Activated CD8-positive, alpha-beta T cell treated with anti-CD3 and anti-CD28 coated beads, Interleukin-2, amount 10 ng/mL, durations not matched to agents 7 days and 5 days (primary cell): ENCODE results near the gene SPECC1L. TPM values are rescaled to one million over a fixed set of nuclear protein-coding genes. Genes with fewer than 3 reads are reported as not detected.
A peak's percentile ranks its signal among the peaks of the same experiment; 100 is the strongest.

Experiments used
- ATAC-seq: fragments of 150-1000 bp; cut with Tn5 transposase; one replicate; pipeline ENCODE4 v1.10.0; 2021; ENCODE audit warnings: moderate library complexity
- CTCF ChIA-PET: fragments of 350-600 bp; sonication (Branson Sonifier 250); formaldehyde crosslinking; loops from one replicate; lab custom pipeline; 2021; ENCODE audit warnings: antibody characterized with exemption; lab: Charles Lee
- POLR2A ChIA-PET: fragments of 350-600 bp; sonication (Branson Sonifier 250); formaldehyde crosslinking; loops from one replicate; lab custom pipeline; 2021; ENCODE audit warnings: antibody characterized with exemption; lab: Charles Lee
- DNase-seq: peaks from one replicate; pipeline ENCODE4 v3.0.0-alpha.2; 2020
- H3K27ac Mint-ChIP-seq: one replicate; pipeline ENCODE4 v1.8.0; 2021; ENCODE audit warnings: mild to moderate bottlenecking, mixed read lengths
- H3K27me3 Mint-ChIP-seq: one replicate; pipeline ENCODE4 v1.8.0; 2021; ENCODE audit warnings: low read depth, mixed read lengths
- H3K36me3 Mint-ChIP-seq: one replicate; pipeline ENCODE4 v1.8.0; 2021; ENCODE audit warnings: low read depth, mixed read lengths
- H3K4me1 Mint-ChIP-seq: one replicate; pipeline ENCODE4 v1.8.0; 2021; ENCODE audit warnings: low read depth, mixed read lengths
- H3K4me3 Mint-ChIP-seq: one replicate; pipeline ENCODE4 v1.8.0; 2021; ENCODE audit warnings: mild to moderate bottlenecking, mixed read lengths
- H3K9me3 Mint-ChIP-seq: one replicate; pipeline ENCODE4 v1.8.0; 2022; ENCODE audit warnings: mixed read lengths; ENCODE audit not compliant: insufficient read depth
- total RNA-seq, 2 experiments: library from RNA; stranded (reverse); gene quantifications; one replicate each; pipeline ENCODE4 v1.2.3, GENCODE V29; 2021

SPECC1L gene
- total RNA-seq, 2 experiments from 2014 or later, result 57.6 to 59.7 TPM

DNA sequence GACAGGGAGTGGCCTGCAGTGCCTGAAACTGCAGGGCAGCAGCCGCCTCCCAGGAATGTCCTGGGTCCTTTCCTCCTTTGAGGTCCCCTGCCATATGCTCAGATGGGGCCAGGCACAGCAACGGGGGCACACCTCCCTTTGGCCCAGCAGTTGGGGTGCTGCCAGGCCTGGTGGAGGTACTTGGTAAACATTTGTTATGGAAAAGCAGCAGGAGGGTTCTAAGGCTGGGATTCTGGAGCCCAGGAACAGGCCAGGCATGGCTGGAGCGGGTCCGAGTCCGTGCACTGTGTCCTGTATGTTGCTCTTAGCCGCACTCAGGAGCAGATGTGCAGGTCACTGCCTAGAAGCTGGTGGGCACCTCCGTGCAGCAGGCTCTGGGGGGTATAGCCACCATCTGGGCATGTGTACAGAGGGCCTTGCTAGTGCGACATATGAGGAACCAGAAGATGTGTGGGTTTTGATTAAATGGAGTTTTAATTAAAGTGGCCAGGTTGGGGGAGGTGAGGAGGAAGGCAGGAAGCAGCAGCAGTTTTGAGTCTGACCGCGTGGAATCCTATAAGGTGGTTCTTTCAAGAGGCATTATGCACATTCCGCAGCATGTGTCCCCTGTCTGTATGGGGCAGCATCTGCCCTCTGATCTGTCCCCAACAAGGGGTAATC lies 158.2 kb downstream of the SPECC1L start:
- Mint-ChIP-seq H3K4me1 (peaks cover 85% of the 10 kb centered on the region), H3K36me3 (peaks cover 9% of the 10 kb centered on the region), H3K27ac (peak overlapping the region; percentile 93), H3K9me3 (no peaks in the 10 kb centered on the region), H3K27me3 (no peaks in the 10 kb centered on the region), H3K4me3 (peak overlapping the region; percentile 80)
- ChIA-PET POLR2A (interaction anchor here (5.4 kb wide), 1 partner anchor 7 kb away, joined by 34 read pairs; no protein-coding TSS in a partner anchor), CTCF (interaction anchor here (1.1 to 8.0 kb wide), 6 partner anchors 6 to 93 kb away, joined by 3 to 85 read pairs (median 8); no protein-coding TSS in a partner anchor)
- DNase-seq, result peak; percentile 44
- peak; percentile 0 for ATAC-seq

DNA sequence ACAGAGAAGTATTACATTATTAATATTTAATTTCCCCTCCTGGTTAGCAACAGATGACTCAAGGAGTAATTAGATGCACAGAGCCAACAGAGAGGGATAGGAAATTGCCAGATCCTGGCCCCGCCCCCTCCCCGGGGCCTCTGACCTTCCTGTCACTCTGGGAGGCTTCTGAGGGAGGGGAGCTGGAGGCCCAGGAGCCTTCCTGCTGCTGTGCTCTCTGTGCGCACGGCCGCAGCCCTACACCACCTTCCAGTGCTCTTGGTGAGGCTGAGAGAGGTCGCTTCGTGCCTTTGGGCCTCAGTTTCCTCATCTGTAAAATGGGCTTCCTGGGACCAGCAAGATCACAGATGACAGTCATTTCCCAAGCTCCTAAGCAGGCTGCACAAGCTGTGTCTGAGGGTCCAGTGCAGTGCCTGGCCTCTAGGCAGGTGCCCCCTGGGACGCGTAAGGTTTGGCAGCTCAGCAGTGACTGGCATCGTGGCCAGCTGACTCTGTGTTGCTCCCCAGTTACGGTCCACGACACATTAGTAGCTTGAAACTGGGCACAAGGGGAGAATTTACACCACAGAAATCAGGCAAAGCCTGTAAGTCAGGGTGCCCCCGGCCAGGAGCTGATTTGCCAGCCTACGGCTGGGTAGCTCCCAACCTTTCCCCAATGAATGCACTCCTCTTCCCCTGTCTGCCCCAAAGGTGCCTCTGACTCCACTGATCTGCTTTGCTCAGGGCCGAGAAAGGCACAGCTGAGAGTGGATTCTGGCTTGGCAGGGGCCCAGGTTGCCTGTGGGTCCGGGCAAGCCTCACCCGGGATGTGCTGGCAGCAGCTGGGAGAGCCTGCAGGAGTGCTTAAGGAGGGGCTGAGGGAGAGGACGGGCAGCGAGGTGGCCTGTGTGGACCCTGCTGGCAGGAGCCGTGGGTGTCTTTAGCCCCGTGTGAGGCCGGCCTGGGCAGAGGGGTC lies 159.1 kb downstream of the SPECC1L start:
- ATAC-seq, result peak; percentile 17
- ChIA-PET POLR2A (no interaction called here), CTCF (interaction anchor here (1.1 to 1.6 kb wide), 3 partner anchors 8 to 92 kb away, joined by 3 to 9 read pairs (median 6); no protein-coding TSS in a partner anchor)
- H3K36me3 Mint-ChIP-seq, result peaks cover 12% of the 10 kb centered on the region
- peaks cover 91% of the 10 kb centered on the region for H3K4me1 Mint-ChIP-seq
- H3K9me3 Mint-ChIP-seq, result no peaks in the 10 kb centered on the region
- DNase-seq, result peak; percentile 80
- H3K4me3 Mint-ChIP-seq, result peak overlapping the region; percentile 80
- no peaks in the 10 kb centered on the region for H3K27me3 Mint-ChIP-seq
- H3K27ac Mint-ChIP-seq, result peak overlapping the region; percentile 93

DNA sequence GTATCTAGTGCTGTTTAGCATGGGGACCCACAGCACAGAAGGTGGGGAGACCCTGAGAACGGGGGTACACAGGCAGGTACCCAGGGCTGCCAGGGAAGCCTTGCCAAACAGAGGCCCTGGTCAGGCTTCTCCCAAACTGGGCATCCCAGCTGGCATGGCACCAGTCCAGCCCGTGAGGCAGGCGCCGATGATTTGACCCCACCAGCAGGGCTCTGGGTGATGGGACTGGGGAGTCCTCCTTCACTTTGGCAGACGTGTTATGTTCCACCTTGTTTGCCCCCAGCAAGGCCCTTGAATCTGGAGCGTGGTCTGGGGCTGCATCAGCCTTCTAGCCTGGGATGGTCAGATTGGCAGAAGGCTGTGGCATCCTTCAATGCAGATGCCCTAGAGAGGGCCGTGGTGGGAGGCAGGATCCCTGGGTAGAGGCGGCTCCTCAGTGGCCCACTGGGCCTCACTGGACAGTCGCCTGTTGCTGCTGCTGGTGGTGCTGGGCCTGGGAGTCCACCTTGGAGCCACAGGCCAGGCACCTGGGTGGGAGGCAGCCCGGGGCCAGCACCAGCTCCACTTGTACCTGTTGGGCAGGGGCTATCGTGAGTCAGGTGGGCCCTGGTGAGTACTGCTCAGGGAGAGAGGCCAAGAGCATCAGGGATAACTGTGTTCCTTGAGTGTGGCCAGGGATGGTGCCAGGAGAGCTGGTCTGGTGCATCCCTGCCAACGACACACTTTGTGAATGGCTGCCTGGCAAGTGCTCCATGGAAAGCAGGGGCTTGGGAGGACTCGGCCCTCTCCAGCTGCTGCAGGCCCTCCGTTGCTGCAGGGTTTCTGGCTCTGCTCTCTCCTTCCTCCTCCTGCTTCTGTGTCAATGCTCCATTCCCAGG lies 160.0 kb downstream of the SPECC1L start:
- H3K27me3 Mint-ChIP-seq, result no peaks in the 10 kb centered on the region
- peak overlapping the region; percentile 80 for H3K4me3 Mint-ChIP-seq
- peak overlapping the region; percentile 93 for H3K27ac Mint-ChIP-seq
- ChIA-PET CTCF (interaction anchor here (0.8 to 1.6 kb wide), 3 partner anchors 7 to 376 kb away, joined by 3 to 9 read pairs (median 6); partner anchors contain the start of gene SGSM1), POLR2A (no interaction called here)
- ATAC-seq (no peak), DNase-seq (no peak)
- H3K4me1 Mint-ChIP-seq, result peaks cover 95% of the 10 kb centered on the region
- no peaks in the 10 kb centered on the region for H3K9me3 Mint-ChIP-seq
- H3K36me3 Mint-ChIP-seq, result peaks cover 15% of the 10 kb centered on the region

DNA sequence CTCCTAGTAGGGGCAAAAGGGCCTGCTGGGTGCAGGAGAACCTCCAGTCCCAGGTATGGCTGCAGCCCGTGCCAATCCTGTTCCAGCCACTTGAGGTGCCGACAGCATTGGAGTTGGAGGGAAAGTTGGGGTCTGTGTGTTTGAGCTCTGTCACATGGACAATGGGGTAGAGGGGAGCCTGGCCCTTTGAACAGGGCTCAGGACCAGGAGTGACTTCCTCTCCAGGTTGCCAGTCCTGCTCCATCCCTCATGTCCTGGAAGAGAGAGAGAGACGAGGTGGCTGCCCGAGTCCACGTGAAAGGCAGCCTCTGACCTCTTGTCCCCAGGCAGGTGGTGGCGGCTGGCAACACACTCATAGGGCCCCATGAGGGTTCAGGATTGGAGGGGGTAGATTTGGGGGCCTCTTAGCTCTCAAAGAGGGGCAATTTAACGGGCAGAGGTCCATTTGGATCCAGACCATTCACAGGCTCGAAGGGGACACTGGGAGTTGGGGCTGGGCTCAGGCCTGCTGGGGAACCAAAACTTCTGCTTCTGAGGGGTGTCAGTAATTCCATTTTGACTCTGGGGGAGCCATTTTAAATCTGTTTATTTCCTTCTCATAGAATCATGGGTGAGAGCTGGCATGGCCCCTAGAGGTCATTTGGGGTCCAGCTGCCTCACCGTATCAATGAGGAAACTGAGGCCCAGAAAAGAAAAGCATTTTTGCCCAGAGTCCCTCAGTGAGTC lies 160.8 kb downstream of the SPECC1L start:
- DNase-seq (no peak), ATAC-seq (no peak)
- peaks cover 15% of the 10 kb centered on the region for H3K36me3 Mint-ChIP-seq
- CTCF ChIA-PET, result interaction anchor here (0.8 to 7.6 kb wide), 3 partner anchors 6 to 375 kb away, joined by 3 to 85 read pairs (median 3); partner anchors contain the start of genes ADORA2A and SGSM1
- peaks cover 95% of the 10 kb centered on the region for H3K4me1 Mint-ChIP-seq
- no peaks in the 10 kb centered on the region for H3K9me3 Mint-ChIP-seq
- peak overlapping the region; percentile 79 for H3K27ac Mint-ChIP-seq
- H3K4me3 Mint-ChIP-seq, result no peak overlapping the region
- POLR2A ChIA-PET, result no interaction called here
- no peaks in the 10 kb centered on the region for H3K27me3 Mint-ChIP-seq

DNA sequence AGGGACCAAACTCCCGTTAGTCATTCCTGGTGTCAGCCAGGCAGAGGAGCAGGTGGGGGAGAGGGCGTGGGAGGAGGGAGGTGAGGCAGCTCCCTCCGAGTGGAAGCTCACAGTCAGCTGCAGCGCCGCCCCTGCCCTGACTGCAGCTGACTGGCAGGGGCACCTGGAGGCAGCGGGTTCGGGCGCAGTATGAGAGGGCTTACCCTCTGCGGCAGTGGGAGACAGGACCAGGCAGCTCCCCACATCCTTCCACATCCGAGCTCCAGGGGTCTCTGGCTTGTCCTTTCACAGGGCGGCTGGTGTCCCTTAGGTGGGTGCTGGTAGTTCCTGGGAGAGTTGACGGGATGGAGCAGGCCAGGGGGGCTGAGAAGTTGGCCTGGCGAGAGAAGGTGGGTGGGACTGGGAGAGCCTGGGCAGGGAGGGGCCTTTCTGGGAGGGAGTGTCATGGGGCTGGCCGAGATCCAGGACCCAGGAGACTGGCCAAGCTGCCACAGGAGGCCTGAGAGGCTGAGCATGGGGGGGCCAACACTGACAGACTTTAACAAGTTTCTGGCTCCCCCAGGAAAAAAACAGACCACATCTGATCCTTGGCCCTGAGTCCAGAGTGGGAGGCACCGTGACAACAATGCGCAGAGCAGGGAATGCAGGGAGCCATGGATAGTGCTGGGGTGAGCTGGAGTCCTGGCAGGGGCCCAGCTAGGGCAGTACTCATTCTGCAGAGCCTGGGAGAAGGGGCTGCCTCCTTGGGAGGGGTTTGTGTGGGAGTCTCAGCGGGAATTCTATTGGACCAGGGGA lies 161.6 kb downstream of the SPECC1L start:
- POLR2A ChIA-PET, result no interaction called here
- peaks cover 19% of the 10 kb centered on the region for H3K36me3 Mint-ChIP-seq
- no peak overlapping the region for H3K4me3 Mint-ChIP-seq
- no peak for ATAC-seq
- H3K4me1 Mint-ChIP-seq, result peaks cover 95% of the 10 kb centered on the region
- CTCF ChIA-PET, result interaction anchor here (1.2 to 7.6 kb wide), 2 partner anchors 7 to 72 kb away, joined by 3 to 85 read pairs; partner anchors contain the start of gene ADORA2A
- H3K9me3 Mint-ChIP-seq, result no peaks in the 10 kb centered on the region
- no peak for DNase-seq
- H3K27me3 Mint-ChIP-seq, result no peaks in the 10 kb centered on the region
- H3K27ac Mint-ChIP-seq, result peak overlapping the region; percentile 66

DNA sequence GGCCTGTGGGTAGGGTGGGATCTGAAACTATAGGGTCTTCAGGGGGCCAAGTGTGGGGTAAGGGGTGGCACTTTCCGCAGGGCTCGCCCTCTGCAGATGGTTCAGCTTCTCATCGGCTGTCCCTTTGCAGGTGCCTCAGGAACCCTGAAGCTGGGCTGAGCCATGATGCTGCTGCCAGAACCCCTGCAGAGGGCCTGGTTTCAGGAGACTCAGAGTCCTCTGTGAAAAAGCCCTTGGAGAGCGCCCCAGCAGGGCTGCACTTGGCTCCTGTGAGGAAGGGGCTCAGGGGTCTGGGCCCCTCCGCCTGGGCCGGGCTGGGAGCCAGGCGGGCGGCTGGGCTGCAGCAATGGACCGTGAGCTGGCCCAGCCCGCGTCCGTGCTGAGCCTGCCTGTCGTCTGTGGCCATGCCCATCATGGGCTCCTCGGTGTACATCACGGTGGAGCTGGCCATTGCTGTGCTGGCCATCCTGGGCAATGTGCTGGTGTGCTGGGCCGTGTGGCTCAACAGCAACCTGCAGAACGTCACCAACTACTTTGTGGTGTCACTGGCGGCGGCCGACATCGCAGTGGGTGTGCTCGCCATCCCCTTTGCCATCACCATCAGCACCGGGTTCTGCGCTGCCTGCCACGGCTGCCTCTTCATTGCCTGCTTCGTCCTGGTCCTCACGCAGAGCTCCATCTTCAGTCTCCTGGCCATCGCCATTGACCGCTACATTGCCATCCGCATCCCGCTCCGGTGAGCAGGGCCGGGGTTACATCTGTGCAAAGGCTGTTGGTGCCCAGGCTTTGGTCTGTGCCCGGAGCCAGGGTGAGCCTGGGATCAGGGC lies 162.6 kb downstream of the SPECC1L start:
- DNase-seq, result no peak
- ChIA-PET POLR2A (no interaction called here), CTCF (interaction anchor here (1.2 to 7.6 kb wide), 3 partner anchors 8 to 71 kb away, joined by 3 to 85 read pairs (median 4); partner anchors contain the start of gene ADORA2A)
- H3K9me3 Mint-ChIP-seq, result no peaks in the 10 kb centered on the region
- no peaks in the 10 kb centered on the region for H3K27me3 Mint-ChIP-seq
- ATAC-seq, result no peak
- H3K4me1 Mint-ChIP-seq, result peaks cover 97% of the 10 kb centered on the region
- H3K27ac Mint-ChIP-seq, result peak overlapping the region; percentile 89
- no peak overlapping the region for H3K4me3 Mint-ChIP-seq
- peaks cover 21% of the 10 kb centered on the region for H3K36me3 Mint-ChIP-seq

DNA sequence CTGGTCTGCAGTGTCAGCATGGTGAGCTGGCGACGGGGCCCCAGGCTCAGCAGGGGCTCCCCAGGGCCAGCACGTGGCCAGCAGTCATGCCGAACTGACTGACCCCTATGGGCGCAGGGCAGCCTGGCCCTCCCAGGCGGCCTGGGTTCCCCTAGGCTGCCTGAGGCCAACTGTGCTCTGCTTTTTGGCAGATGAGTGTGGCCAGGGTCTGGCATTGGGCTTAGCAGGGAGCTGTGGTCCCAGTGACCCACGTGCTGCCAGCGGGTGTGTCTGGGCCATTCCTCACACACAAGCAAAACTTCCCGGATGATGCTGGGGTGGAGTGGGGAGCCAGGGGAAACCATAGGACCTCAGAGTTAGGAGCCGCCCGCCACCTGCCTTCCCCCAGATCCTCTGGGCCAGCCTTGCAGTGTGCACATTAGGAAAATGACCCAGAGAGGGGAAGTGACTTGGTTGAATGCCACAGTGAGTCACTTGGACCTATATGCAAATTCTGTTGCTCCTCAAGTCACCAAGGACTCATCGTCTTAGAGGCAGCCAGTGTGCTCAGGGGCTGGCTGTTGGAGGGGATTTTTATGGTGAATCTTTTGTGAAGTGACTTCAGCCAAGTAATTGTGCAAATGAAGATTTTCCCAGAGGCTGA lies 163.3 kb downstream of the SPECC1L start:
- ATAC-seq (peak; percentile 46), DNase-seq (no peak)
- Mint-ChIP-seq H3K27ac (peak overlapping the region; percentile 89), H3K27me3 (no peaks in the 10 kb centered on the region), H3K4me3 (peak overlapping the region; percentile 44), H3K4me1 (peaks cover 95% of the 10 kb centered on the region), H3K9me3 (no peaks in the 10 kb centered on the region), H3K36me3 (peaks cover 21% of the 10 kb centered on the region)
- POLR2A ChIA-PET, result interaction anchor here (0.6 to 3.2 kb wide), 6 partner anchors 8 to 150 kb away, joined by 3 to 34 read pairs (median 3); partner anchors contain the start of gene ADORA2A
- CTCF ChIA-PET, result interaction anchor here (1.0 to 7.6 kb wide), 8 partner anchors 9 to 88 kb away, joined by 3 to 85 read pairs (median 6); partner anchors contain the start of gene ADORA2A

DNA sequence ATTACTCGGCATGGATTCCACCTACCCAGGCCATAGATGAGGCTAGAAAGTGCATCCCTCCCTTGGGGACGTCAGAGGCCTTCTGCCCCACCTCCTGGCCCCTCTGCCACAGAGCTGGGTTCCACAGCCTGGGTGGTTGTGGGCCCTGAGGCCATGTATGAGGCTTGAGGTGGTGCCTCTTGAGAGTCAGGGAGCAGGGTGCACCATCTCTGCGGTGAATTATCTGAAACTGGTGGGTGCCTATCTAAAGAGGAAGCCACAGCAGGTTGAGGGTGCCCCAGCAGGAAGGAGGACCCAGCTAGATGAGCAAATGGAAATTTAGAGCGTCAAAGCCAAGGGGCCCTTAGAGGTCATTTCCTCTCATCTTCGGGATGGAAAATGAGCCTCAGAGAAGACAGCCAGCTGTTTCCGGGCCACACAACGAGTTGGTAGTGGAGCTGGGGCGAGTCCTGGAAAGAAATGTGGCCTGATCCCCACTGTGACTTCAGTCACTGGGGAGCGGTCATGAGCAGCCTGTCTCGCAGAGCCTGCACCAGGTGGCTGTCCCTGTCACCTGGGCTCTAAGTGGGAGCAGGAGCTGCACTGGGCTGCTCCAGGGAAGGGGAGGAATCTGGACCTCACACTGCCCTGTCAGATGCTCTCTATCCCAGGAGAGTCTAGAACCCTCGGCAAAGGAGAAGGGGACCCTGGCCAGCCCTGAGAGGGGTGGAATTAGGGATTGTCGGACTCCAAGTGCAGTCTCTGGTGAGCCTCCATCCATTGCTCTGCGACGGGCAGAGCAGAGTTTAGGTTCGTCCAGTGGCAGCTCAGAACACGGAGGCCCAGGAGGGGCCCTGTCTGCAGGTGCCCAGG lies 164.1 kb downstream of the SPECC1L start:
- Mint-ChIP-seq H3K4me1 (peaks cover 93% of the 10 kb centered on the region), H3K27ac (peak overlapping the region; percentile 89), H3K36me3 (peaks cover 23% of the 10 kb centered on the region), H3K27me3 (no peaks in the 10 kb centered on the region), H3K9me3 (no peaks in the 10 kb centered on the region), H3K4me3 (peak overlapping the region; percentile 44)
- ChIA-PET POLR2A (interaction anchor here (0.6 to 3.2 kb wide), 8 partner anchors 9 to 151 kb away, joined by 3 to 34 read pairs (median 3); partner anchors contain the start of genes ADORA2A and SNRPD3), CTCF (interaction anchor here (0.7 to 7.6 kb wide), 14 partner anchors 9 to 111 kb away, joined by 3 to 85 read pairs (median 4); partner anchors contain the start of gene ADORA2A)
- ATAC-seq (peak; percentile 83), DNase-seq (peak; percentile 93)
